Hematopoietic multipotent progenitor cell treated with erythropoietin and hydrocortisone succinate and interleukin-3 and kit ligand, for 8 days (in vitro differentiated cells): ENCODE measurements around the gene TBC1D24.
"Not testable (repeated sequence)": the region's sequence is repeated elsewhere in the genome, so short reads cannot be mapped to it uniquely, and the experiment has no call there.

ENCODE experiments used
- DNase-seq: peaks from one replicate; pipeline ENCODE4 v3.0.0-alpha.2; 2015

The TBC1D24 gene

DNA sequence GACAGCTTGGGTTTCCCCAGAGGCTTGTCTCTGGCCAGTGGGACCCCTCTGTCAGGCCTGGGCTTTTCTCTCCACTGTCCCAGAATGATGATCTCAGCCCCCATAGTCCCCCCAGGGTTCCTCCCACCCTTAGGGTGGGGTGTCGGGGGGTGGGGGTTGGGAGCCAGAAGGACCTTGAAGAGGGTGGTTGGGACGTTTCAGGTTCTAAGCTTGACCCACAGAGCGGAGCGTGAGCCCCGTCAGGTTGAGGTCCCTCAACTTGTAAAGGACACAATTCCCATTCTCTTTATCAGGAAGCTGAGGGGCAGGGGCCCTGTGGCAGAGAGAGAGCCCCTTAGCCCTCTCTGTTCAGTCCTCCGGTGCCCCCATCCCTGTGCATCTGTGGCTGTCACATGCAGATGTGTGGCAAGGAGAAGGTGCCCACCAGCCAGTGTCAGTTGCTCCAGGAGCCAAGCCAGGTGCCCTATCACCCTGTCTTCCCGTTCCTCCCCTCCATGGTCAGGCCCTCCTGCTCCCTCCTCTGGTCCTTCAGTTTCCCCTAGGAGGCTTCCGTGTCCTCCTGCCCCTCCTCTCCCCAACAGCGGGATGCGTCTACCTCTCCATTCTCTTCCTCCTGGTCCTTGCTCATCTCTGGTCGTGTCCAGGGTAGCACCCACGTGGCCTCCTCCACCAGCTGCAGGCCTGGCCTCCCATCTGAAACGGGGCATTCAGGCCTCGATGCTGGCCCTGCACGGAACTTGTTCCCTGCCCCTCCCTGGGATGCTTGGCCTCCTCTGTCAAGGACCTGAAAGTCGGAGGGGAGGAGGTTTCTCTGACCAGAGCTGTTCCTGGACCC is 5.3 kb upstream of the TBC1D24 start:
- no peak for DNase-seq

DNA sequence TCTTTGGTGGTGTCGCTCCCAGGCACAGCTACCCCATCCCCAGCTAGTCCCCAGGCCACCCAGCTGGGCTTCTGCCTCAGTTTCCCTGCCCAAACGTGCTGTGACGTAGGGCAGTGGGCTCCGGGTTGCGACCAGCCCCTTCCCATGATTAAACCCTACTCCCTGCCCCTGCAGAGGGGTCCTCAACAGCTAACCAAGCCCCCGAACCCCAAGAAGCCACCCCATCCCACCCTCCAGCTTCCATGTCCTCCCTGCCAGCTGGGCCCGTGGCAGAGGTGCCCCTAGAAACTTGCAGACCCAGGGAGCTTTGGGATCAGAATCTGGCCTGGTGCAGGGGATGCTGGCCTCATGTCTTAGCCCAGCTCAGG is 4.7 kb upstream of the TBC1D24 start:
- no peak for DNase-seq

DNA sequence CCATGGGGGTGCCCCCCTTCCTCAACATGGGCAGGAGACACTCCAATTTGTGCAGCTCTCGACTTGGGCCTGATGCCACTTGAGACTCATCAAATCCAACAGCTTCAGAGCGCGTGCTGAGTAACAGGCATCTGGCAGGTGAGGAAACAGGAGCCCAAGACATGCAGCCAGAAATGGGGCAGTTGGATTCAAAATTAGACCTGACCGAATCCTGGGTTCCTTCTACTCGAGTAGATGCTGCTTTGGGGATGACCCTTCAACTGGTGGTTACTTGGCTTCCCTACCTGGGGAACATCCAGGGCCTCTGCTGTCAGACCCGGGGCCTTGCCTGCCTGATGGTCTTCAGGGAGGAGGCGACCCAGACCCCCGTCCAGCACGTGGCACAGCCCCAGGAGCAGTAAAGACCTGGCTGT is 4.3 kb upstream of the TBC1D24 start:
- DNase-seq, result peak; percentile 55

DNA sequence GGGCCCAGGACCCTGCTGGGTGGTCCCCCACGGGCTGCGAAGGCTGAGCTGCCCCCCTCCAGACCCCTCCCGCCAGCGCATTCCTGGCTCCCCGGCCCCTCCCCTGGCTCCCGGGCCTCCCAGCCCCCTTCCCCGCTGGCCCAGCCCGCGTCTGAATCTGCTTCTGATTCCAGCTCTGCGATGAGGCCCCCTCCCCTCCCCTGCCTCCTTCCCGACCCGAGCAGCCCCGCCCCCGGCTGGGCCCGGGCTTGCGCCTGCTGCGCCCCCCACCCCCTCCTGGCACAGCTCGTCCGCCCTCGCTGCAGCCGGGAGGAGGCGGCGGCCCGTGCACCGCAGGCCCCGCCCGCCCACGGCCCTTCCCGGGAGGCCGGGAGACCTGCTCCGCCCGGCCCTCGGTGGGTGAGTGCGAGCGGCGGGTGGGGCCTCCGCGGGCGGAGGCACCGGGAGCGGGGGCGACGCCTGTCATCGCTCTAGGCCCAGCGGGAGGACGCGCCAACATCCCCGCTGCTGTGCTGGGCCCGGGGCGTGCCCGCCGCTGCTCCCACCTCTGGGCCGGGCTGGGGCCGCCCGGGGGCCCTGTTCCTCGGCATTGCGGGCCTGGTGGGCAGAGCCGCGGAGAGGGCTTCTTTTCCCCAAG is 3.8 kb upstream of the TBC1D24 start, which contains the start of gene NTN3:
NTN3 (plus strand) TSS at position 282 of the 637 bp plus-strand sequence. CDS start 405 bp downstream, outside the sequence.
- peak; percentile 45 for DNase-seq

DNA sequence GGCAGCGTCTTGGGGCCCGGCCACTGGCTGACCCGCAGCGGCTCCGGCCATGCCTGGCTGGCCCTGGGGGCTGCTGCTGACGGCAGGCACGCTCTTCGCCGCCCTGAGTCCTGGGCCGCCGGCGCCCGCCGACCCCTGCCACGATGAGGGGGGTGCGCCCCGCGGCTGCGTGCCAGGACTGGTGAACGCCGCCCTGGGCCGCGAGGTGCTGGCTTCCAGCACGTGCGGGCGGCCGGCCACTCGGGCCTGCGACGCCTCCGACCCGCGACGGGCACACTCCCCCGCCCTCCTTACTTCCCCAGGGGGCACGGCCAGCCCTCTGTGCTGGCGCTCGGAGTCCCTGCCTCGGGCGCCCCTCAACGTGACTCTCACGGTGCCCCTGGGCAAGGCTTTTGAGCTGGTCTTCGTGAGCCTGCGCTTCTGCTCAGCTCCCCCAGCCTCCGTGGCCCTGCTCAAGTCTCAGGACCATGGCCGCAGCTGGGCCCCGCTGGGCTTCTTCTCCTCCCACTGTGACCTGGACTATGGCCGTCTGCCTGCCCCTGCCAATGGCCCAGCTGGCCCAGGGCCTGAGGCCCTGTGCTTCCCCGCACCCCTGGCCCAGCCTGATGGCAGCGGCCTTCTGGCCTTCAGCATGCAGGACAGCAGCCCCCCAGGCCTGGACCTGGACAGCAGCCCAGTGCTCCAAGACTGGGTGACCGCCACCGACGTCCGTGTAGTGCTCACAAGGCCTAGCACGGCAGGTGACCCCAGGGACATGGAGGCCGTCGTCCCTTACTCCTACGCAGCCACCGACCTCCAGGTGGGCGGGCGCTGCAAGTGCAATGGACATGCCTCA is 3.1 kb upstream of the TBC1D24 start:
- DNase-seq, result no peak

DNA sequence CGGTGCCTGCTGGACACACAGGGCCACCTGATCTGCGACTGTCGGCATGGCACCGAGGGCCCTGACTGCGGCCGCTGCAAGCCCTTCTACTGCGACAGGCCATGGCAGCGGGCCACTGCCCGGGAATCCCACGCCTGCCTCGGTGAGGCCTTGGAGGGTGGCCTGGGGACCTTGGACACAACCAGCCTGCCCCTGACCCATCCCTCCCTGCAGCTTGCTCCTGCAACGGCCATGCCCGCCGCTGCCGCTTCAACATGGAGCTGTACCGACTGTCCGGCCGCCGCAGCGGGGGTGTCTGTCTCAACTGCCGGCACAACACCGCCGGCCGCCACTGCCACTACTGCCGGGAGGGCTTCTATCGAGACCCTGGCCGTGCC is 2.5 kb upstream of the TBC1D24 start:
- no peak for DNase-seq

DNA sequence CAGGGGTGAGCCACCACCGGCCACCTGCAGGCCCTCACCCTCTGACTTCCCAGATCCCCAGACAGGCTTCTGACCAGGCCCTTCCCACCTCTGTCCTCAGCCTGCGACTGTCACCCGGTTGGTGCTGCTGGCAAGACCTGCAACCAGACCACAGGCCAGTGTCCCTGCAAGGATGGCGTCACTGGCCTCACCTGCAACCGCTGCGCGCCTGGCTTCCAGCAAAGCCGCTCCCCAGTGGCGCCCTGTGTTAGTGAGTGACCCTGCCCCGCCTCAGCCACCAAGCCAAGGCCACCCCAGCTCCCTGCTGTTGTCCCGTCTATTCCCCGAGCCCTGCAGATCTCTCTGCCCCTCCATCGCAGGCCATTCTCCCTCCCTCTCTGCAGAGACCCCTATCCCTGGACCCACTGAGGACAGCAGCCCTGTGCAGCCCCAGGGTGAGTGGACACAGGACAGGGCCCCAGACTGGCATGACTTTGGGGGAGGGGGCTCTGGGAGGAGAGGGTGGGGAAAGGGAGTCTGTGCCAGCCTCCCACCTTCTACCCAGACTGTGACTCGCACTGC is 2.0 kb upstream of the TBC1D24 start:
- DNase-seq, result no peak

DNA sequence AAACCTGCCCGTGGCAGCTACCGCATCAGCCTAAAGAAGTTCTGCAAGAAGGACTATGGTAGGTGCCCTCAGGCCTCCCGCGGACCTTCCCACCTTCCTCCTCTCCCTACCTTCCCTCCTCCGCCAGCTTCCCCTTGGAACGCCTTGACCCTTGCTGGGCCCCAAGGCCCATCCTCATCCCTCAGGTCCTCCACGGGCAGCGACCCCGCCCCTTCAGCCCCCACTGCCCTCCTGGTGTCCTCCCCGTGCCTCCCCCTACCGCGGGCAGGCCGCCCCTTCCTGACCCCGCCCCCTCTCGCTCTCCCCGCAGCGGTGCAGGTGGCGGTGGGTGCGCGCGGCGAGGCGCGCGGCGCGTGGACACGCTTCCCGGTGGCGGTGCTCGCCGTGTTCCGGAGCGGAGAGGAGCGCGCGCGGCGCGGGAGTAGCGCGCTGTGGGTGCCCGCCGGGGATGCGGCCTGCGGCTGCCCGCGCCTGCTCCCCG is 1.4 kb upstream of the TBC1D24 start:
- no peak for DNase-seq

DNA sequence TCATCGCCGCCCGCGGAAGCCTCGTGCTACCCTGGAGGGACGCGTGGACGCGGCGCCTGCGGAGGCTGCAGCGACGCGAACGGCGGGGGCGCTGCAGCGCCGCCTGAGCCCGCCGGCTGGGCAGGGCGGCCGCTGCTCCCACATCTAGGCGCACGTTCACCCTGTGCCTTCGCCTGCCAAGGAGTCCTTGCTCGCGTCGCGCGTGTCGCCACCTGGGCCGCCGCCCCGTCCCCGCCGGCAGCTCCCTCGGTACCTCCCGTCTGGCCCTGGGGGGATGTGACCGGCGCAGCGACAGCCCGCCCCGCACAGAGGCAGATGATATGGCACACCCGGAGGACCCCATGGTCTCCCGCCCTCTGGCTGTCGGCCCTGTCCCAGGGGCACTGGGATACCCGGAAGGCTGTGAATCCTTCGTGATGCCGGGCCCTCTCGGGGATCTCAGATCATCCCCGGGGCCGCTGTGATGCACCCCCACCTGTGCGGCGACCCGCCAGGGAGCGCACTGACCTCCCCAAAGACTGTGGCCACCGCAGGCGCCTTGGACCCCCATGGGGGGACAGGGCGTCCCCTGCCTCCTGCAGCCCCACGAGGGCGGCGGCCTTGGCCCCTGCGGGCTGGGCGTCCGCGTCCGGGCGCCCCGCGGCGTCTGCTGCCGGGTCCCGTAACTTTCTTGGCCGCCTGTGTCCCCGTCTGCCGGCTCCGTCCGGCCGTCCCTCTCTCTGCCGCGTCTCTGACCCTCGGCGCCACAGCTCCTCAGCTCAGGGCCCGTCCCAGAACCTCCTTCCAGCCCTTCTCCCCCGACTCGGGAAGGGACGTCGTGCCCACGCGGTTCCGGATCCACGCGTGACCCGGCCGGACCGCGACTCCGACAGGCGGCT is 689 bp upstream of the TBC1D24 start:
- peak; percentile 69 for DNase-seq

DNA sequence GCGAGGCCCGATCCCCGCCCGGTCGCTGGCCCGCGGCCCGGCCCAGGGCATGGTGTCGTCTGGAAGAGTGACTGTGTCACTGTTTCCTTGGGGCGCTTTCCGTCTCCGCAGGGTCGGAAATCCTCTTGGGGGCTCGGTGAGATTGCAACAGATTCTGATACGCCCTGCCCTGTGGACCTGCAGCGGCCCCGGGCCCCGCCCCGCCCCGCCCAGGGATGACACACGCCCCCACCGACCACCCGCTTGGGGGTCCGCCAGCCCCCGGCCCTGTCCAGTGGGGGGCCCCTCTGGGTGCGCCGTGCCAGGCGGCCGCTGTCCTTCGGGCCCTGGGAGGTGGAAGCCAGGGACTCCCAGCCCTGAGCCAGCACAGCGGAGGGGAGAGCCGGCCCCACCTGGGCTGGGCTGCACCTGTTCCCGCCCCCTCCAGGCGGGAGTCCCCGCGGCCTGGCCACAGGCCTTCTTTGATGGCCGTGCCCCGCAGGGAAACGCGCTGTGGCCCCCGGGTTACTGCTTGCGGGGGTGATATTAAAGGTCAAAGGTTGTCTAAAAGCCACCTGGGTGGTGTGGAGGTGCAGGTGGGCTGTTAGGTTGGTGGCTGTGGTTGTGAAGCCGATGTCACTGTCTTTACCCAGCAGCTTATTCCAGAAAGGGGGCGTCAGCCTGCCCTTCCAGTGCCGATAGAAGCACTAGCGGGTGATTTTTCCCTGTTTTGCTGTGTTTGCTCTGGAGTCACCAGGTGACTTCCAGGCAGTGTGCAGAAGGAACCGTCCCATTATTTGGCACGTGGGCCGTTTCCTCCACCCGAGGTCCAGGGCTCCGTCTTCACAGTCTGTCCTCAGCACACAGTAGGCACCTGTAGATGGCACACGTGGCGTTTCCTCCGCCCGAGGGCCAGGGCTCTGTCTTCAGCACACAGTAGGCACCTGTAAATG is 752 bp downstream of the TBC1D24 start:
- peak; percentile 38 for DNase-seq

DNA sequence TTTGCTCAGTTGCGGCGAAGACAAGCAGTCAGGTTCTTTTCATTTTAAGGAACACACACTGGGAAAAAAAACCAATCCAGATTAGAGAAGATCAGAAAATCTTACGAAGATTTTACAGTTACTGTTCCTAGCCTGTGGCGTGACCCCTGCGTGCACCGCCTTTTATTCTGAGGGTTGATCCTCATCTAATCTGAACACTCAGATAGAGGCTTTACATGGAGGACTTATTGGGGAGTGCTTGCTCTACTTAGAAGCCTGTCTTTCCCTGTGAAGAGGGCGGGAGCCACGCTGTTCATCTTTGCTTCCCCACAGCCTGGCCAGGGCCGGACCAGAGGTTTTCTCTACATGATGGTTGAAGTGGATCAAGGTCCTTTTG is 1.4 kb downstream of the TBC1D24 start:
- DNase-seq, result no peak

DNA sequence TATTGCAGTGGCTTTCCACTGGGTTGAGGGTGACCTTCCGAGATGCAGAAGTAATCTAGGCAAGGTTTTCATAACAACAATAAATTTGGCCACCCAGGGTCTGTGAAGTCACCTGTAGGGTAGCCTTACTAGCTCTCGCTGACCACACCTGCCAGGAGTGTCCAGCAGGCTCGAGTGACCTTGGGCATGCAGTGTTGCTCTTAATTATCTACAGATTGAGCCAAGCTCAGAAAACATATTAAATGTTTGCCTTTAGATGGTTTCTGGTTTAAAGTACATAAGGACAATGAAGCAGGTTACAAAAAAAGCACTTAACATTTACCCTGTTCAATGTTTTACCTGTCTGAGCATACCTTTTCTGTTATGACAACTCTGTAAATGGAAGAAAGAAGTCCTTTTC is 1.8 kb downstream of the TBC1D24 start:
- DNase-seq, result no peak

DNA sequence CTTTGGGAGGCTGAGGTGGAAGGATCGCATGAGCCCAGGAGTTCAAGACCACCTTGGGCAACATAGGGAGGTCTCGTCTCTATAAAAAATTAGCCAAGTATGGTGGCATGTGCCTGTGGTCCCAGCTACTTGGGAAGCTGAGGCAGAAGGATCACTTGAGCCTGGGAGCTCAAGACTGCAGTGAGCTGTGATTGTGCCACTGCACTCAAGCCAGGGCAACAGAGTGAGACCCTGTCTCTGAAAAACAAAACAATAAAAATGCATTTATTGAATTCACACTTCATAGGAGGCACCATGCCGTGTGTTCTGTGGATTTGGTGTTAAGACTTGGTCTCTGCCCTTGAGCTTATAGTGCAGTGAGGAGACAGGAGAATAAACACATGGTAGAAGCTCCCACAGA is 2.4 kb downstream of the TBC1D24 start:
- no peak for DNase-seq

DNA sequence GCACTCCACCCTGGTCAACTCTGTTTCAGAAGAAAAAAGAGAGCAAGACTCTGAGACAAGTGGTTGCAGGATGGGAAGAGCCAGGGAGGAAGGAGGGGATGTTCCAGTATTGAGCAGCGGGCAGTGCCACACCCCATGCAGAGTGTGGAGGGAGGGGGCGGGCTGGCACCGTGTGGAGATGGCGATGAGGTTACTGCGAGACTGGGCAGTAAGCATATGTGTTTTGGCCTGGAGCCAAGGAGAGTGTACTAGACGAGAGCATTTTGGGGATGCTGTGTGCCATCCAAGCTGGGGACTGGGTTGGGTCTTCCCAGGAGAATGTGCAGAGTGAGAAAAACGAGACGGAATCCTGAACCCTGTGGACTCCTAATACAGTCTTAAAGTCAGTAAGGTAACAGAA is 3.4 kb downstream of the TBC1D24 start:
- peak; percentile 73 for DNase-seq

DNA sequence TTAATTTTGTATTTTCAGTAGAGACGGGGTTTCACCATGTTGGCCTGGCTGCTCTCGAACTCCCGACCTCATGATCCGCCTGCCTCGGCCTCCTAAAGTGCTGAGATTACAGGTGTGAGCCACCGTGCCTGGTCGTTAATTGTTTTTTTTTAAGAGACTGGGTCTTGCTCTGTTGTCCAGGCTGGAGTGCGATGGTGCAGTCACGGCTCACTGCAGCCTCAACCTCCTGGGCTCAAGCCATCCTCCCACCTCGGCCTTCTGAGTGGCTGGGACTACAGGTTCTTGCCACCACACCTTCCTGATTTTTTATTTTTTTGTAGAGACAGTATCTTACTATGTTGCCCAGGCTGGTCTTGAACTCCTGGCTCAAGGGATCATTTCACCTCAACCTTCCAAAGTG is 5.1 kb downstream of the TBC1D24 start:
- DNase-seq, result not testable (repeated sequence)

DNA sequence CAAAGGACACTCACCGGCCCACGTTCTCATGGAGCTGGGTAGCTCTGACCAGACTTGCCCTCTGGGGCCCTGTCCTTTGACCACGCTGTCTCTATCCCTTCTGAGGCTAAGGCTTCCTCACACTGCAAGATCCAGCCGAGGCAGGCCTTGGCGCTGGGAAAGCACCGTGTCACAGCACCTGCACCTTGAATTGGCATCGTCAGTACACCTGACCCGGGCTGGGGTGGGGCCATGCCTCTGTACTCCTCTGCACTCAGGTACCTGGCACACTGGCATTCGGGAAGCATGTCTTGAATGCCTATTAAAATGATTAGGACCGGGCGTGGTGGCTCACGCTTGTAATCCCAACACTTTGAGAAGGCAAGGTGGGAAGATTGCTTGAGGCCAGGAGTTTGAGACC is 6.0 kb downstream of the TBC1D24 start:
- no peak for DNase-seq

DNA sequence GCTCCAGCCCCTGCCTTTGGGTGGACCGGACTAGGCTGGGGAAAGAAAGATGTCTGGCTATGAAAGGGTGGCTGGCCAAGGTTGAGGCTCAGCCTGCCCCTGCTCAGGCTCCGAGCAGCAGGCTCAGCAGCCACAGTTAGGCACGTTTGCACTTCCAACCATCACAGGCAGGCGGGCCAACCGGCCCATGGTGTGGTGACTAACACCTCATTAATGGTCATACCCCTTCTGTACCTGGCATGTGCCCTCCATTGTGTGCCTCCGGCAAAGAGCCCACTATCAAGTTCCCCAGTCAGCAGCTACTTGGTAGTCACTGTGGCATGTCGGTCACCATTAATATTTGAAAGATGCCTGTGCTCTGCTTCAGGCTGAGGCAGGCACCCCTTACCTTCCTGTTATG is 6.7 kb downstream of the TBC1D24 start:
- DNase-seq, result no peak

DNA sequence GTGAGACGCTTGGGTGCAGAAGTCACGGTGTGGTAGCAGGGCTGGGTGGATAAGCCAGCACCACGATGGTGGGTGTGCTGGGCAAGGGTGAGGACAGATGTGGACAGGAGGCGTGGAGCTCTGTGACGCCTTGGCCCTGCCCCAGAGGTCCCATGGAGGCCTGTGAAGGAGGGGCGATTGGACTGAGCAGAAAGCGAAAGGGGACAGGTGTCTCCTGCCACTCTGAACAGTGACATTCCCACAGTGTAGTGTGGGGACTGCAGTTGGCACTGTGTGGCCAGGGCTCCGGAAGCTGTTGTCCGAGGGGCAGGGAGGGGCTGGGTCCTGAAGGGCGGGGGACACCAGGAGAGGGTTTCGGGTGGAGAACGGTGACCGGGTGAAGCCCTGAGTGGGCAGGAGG is 7.3 kb downstream of the TBC1D24 start:
- no peak for DNase-seq

DNA sequence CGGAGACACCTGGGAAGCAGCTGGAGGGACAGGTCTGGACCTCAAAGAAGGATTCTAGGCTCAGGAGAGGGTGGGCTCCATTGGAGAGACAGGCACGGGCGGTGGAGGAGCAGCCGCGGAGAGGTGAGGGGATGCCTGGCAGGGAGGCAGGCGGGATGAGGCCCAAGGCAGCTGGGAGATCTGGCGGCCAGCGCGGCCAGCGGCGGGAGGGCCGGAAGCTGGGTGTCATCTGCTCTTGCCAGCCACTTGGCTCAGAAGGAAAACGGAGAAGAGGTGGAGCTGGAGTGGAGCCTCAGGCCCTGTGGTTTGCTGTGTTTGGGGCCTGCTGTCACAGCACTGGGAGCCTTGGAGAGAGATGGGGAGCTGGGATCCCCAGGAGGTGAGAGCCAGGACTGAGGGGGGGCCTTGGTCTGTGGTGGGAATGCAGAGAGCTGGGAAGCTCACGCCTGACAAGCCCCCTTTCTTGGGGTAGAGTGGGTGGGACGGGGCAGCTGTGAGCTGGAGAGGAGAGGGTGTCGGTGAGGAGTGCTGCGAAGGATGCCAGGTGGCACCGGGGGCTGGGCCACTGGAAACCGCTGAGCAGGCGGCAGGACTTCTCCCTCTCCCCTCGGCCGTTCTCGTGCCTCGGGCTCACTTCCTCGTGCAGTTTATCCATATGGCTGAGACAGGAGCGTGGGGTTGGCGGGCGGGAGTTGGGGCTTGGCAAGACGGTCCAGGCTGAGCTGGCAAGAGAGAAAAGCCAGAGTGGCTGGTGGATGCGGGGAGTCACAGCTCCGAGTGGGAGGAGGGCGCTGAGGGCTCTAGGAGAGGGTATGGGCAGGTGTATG is 8.0 kb downstream of the TBC1D24 start:
- no peak for DNase-seq
